GM19468 (cell line): ENCODE measurements around the gene CDC42BPG.

Experiments used
- ATAC-seq: cut with Tn5 transposase; IDR thresholded peaks from one replicate; pipeline ENCODE4 v1.9.1; 2021; ENCODE audit warnings: mild to moderate bottlenecking, moderate library complexity, moderate number of reproducible peaks; ENCODE audit not compliant: unreplicated experiment; ENCODE audit errors: extremely low read depth

CDC42BPG gene

DNA sequence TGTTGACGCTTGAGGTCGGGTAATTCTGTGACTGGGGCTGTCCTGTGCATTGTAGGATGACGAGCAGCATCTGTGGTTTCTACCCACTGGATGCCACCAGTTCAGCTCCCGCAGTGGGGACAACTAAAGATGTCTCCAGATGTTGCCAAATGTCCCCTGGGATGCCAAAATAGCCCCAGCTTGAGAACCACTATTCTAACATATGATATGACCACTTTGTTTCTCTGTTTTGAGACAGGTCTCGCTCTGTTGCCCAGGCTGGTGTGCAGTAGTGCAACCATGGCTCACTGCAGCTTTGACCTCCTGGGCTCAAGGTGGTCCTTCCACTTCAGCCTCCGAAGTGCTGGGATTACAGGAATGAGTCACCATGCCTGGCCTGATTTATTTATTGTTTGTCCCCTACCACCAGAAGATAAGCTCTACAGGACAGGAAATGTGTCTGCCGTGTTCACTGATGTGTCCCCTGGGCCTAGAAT, 29.7 kb downstream of the CDC42BPG start:
- ATAC-seq: no peak

DNA sequence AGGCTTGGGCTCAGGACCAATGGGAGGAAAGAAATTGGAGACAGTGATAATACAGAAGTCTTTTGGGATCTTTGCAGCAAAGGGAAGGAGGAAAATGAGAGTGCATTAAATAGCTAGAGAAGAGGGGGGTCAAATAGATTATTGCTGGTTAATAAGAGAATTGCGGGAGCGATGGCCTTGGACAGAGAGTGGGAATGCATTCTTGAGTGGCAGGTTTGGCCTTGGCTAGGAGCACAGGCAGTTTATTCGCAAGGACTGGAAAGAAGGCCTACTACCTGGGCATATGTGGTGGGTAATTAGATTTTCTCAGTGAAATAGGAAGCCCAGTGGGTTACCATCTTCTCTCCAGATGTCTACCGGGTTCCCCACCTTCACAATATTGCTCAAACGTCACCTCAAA, 30.6 kb downstream of the CDC42BPG start:
- no peak for ATAC-seq

GRCh38 chr11:64810891-64811272, 33.6 kb downstream of the CDC42BPG start:
- ATAC-seq: no peak

DNA sequence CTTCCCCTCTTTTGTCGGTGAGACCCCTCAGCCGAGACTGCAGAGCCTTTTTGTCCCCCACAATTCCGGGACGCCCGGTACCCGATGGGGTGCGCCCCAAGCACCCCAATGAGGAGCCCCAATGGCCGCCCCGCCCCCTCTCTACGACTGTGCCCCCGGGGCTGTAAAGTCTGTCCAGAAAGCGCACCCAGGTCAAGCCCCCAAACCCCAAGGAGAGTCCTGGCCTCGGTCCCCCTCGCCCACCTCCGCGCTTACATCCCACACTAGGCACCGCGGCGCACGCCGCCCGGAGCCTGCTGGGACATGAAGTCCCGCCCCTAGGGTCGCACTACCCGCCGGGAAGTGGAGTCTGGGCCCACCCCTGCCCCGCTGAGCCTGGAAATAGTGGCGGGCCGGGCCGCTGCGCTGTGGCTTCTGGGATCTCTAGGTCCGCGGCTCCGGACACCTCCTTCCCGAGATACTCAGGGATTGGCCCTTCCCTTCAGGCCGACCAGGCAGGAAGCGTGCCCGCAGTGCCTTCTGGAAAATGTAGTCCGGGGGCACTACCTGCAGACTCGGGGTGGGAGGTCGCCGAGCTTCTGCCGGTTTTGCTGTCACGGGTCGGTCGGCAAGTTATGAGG, 34.1 kb downstream of the CDC42BPG start, which contains the start of gene MEN1:
Gene MEN1 (minus strand): TSS at position 281 of the 620 bp plus-strand sequence. CDS start 442 bp downstream, outside the sequence.
- peak; percentile 20 for ATAC-seq

DNA sequence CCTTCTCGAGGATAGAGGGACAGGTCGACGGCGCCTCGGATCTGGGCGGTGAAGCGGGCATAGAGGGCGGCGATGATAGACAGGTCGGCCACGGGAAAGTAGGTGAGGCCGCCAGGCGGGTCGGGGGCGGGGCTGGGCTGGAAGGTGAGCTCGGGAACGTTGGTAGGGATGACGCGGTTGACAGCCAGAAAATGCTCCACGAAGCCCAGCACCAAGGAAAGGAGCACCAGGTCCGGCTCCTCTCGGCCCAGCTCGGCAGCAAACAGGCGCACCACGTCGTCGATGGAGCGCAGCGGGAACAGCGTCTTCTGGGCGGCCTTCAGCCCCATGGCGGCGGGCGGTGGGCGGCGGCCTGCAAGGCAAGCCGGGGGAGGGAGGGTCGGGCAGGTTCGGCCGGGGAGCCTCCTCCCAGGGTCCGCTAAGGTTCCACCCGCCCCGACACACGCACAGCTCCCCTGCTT, 34.6 kb downstream of the CDC42BPG start:
- ATAC-seq: no peak

DNA sequence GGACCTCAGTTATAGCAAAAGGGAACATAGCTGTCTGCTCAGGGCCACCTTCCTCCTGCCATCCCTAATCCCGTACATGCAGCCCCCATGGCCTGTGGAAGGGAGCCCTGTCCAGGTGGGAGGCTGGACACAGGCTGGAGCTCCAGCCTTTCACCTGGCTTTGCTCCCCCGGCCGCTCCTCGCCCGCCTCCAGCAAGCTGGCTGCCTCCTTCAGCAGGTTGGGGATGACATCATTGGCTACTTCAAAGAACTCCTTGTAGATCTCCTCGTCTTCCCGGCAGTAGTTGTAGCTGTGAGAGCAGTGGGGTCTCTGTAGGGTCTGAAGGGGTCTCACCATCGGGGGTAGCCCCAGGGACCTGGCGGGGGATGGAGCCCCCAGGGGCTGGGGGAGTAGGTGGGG, 39.0 kb downstream of the CDC42BPG start:
- no peak for ATAC-seq

GRCh38 chr11:64804346-64805210, 39.9 kb downstream of the CDC42BPG start:
- no peak for ATAC-seq

GRCh38 chr11:64803846-64804345, 40.6 kb downstream of the CDC42BPG start:
- ATAC-seq: no peak

- no peak for ATAC-seq
Observed at GRCh38 chr11:64803158-64803845, 41.2 kb downstream of the CDC42BPG start, which contains the start of gene MAP4K2. TSS of gene MAP4K2 (minus strand) at chr11:64803214. CDS start at chr11:64803149, 65 bp downstream.

GRCh38 chr11:64802370-64803157, 41.9 kb downstream of the CDC42BPG start:
- ATAC-seq: no peak

DNA sequence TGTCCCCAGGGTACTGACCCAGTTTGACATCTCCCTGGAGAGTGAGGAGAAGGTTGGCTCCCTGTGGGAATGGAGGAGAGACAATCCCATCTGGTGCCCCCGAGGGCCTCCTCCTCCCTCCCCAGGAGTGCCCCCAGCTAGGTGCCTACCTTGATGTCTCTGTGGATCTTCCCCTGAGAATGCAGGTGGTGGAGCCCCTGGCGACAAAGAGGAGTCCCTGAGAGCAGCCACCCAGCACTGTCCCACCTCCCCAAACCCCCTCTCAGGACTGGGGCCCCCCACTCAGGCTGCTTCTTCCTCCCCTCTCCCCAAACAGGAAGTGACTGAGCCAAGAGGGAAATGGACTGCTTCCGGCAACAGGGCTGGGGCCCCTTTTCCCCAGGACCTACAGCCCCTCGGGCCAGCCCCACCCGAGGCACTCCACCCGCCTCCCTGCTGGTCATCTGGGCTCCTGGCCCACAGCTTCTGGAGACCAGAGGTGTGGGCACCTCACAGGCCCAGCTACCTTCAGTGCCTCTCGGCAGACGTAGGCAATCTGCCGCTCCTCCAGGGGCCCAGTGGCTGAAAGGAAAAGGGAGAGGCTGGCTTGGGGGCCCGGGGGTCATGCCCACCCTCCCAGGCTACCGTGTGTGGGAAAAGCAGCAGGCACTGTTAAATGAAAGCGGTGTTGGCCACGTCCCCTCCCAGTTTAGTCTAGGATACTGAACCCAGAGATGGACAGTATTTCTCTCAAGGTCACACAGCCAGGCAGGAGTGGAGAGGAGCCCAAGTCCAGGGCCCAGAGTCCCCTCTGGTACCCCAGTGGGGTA, 42.7 kb downstream of the CDC42BPG start:
- ATAC-seq: no peak

DNA sequence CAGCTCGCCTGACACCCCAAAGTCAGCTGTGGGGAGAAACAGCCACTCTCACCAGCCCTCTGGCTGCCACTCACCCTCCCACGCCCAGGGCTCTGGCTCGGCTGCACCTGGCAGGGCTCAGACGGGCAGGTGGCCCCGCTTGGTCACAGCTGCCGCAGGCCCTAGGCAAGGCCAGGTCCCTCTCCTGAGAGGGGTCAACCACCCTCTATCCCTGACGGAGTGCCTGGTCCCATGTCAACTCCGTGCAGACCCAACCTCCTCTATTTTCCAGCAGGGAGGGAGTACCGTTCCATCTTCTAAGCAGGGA, 43.3 kb downstream of the CDC42BPG start:
- no peak for ATAC-seq

GRCh38 chr11:64800303-64801157, 43.9 kb downstream of the CDC42BPG start:
- ATAC-seq: no peak

DNA sequence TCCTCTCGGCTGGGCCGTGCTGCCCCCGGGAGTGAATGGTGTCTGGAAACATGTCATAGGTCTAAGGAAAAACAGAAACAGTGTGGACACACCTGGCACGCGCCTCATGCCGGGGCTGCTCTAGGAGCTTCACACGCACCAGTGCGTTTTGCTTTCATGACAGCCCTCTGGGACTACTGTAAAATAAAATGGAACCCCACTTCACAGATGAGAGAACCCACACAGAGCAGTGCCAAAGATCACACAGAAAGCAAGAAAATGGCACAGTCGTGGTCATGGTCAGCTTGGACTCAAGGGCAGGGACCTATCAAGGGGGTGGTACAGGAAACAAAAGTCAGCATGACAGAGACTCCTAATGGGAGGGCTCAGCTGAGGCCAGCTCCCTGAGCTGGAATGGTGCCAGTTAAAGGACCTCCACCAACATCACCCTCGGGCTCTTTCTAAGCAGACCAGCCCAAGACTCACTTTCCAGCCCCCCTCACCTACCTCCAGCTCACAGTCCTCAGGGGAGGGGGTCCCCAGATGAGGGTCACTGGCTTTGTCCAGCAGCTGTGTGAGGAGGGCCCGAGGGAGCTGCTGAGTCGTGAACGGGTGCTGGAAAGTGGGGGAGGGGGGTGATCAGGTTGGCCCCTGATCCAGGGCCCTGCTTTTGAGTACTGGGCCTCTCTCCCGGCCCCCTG, 44.7 kb downstream of the CDC42BPG start:
- ATAC-seq: no peak

DNA sequence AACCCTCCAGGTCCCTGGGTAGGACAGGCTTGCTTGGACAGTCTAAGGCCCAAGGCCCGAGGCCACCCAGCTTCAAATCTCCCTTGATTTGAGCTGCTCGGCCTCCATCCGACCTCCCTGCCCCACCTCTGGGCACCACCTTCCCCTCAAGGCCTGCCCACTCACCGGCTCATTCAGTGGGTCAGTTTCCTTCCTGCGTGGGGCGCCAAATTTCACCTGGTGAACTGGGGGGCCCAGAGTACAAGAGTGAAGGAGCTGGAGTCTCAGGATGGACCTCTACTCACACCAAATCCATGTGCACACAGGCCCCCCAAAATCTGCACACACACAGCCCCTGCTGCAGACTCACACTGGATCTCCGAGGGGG, 45.2 kb downstream of the CDC42BPG start:
- no peak for ATAC-seq

GRCh38 chr11:64796757-64797541, 47.5 kb downstream of the CDC42BPG start:
- no peak for ATAC-seq
